ENCODE measurements around the gene TMEM269. TPM values are rescaled to one million over a fixed set of nuclear protein-coding genes. Genes with fewer than 3 reads are reported as not detected.

TMEM269 gene
- total RNA-seq, 1 experiment from 2014 or later = 0.11 TPM

- no TSS peak for BruUV-seq (replicated peaks)
- Histone ChIP-seq H3K27me3 (ENCODE audit: low read length) (no peaks in the 10 kb centered on the region), H3K4me1 (ENCODE audit: insufficient read depth, low read length) (no peaks in the 10 kb centered on the region), H3K4me2 (ENCODE audit: low read length) (no peak overlapping the region), H3K27ac (ENCODE audit: low read length) (no peak overlapping the region), H3K9ac (ENCODE audit: low read length) (no peak overlapping the region), H2AFZ (ENCODE audit: low read length) (no peak overlapping the region), H3K4me3 (ENCODE audit: low read length) (no peak overlapping the region), H4K20me1 (ENCODE audit: low read length) (no peaks in the 10 kb centered on the region), H3K9me2 (replicated peaks; ENCODE audit: low read length) (no peaks in the 10 kb centered on the region), H3F3A (ENCODE audit: low read length, unreplicated experiment) (no peaks in the 10 kb centered on the region), H3K79me2 (ENCODE audit: low read length) (no peaks in the 10 kb centered on the region), H3K36me3 (ENCODE audit: low read depth, low read length) (peaks cover 6% of the 10 kb centered on the region; the same call in 1 of the 2 replicates), H3K9me3 (ENCODE audit: low read length) (no peaks in the 10 kb centered on the region)
- no peak for TF ChIP-seq CTCF (conservative IDR thresholded peaks at IDR 0.05; ENCODE audit: low read depth, low read length)
- no peak for TF ChIP-seq EZH2phosphoT487 (IDR thresholded peaks at IDR 0.05; ENCODE audit: borderline replicate concordance, low read length)
- no peak for TF ChIP-seq EZH2 (IDR thresholded peaks at IDR 0.05; ENCODE audit: low read length, unreplicated experiment)
- ChIA-PET CTCF (no interaction called here), POLR2A (ENCODE audit: unreplicated experiment) (no interaction called here)
- DNase-seq (no peak), ATAC-seq (no peak)
- intact Hi-C loops (cut with micrococcal nuclease) = no loop called here
These were observed 26.9 kb upstream of the TMEM269 start for GRCh38 chr1:42757892-42758275.

GRCh38 chr1:42758641-42759040 is 26.1 kb upstream of the TMEM269 start:
- Histone ChIP-seq H3K9ac (ENCODE audit: low read length) (no peak overlapping the region), H2AFZ (ENCODE audit: low read length) (no peak overlapping the region), H3K4me2 (ENCODE audit: low read length) (no peak overlapping the region), H3F3A (ENCODE audit: low read length, unreplicated experiment) (no peaks in the 10 kb centered on the region), H3K9me3 (ENCODE audit: low read length) (no peaks in the 10 kb centered on the region), H3K4me1 (ENCODE audit: insufficient read depth, low read length) (no peaks in the 10 kb centered on the region), H3K36me3 (ENCODE audit: low read depth, low read length) (peaks cover 6% of the 10 kb centered on the region; the same call in 1 of the 2 replicates), H3K4me3 (ENCODE audit: low read length) (no peak overlapping the region), H3K9me2 (replicated peaks; ENCODE audit: low read length) (no peaks in the 10 kb centered on the region), H3K27ac (ENCODE audit: low read length) (no peak overlapping the region), H3K27me3 (ENCODE audit: low read length) (no peaks in the 10 kb centered on the region), H4K20me1 (ENCODE audit: low read length) (no peaks in the 10 kb centered on the region), H3K79me2 (ENCODE audit: low read length) (no peaks in the 10 kb centered on the region)
- intact Hi-C loops (cut with micrococcal nuclease) = no loop called here
- ChIA-PET POLR2A (ENCODE audit: unreplicated experiment) (no interaction called here), CTCF (no interaction called here)
- no peak for TF ChIP-seq EZH2 (IDR thresholded peaks at IDR 0.05; ENCODE audit: low read length, unreplicated experiment)
- TF ChIP-seq EZH2phosphoT487 (IDR thresholded peaks at IDR 0.05; ENCODE audit: borderline replicate concordance, low read length) = no peak
- no peak for TF ChIP-seq CTCF (conservative IDR thresholded peaks at IDR 0.05; ENCODE audit: low read depth, low read length)
- BruUV-seq (replicated peaks) = no TSS peak
- no peak for ATAC-seq
- DNase-seq = no peak

- no peak overlapping the region for H2AFZ ChIP-seq (ENCODE audit: low read length)
- no peaks in the 10 kb centered on the region for H3F3A ChIP-seq (ENCODE audit: low read length, unreplicated experiment)
- H4K20me1 ChIP-seq (ENCODE audit: low read length) = no peaks in the 10 kb centered on the region
- DNase-seq = no peak
- H3K79me2 ChIP-seq (ENCODE audit: low read length) = no peaks in the 10 kb centered on the region
- intact Hi-C loops (cut with micrococcal nuclease) = no loop called here
- H3K4me2 ChIP-seq (ENCODE audit: low read length) = no peak overlapping the region
- H3K27me3 ChIP-seq (ENCODE audit: low read length) = no peaks in the 10 kb centered on the region
- ChIA-PET CTCF (no interaction called here), POLR2A (ENCODE audit: unreplicated experiment) (no interaction called here)
- no peaks in the 10 kb centered on the region for H3K9me2 ChIP-seq (replicated peaks; ENCODE audit: low read length)
- no peak overlapping the region for H3K4me3 ChIP-seq (ENCODE audit: low read length)
- no peaks in the 10 kb centered on the region for H3K9me3 ChIP-seq (ENCODE audit: low read length)
- ATAC-seq = no peak
- no peaks in the 10 kb centered on the region for H3K4me1 ChIP-seq (ENCODE audit: insufficient read depth, low read length)
- TF ChIP-seq EZH2phosphoT487 (IDR thresholded peaks at IDR 0.05; ENCODE audit: borderline replicate concordance, low read length) (no peak), CTCF (conservative IDR thresholded peaks at IDR 0.05; ENCODE audit: low read depth, low read length) (no peak; the same call in 1 of the 2 replicates), EZH2 (IDR thresholded peaks at IDR 0.05; ENCODE audit: low read length, unreplicated experiment) (no peak)
- H3K36me3 ChIP-seq (ENCODE audit: low read depth, low read length) = peaks cover 6% of the 10 kb centered on the region; the same call in 1 of the 2 replicates
- no peak overlapping the region for H3K9ac ChIP-seq (ENCODE audit: low read length)
- H3K27ac ChIP-seq (ENCODE audit: low read length) = no peak overlapping the region
- no TSS peak for BruUV-seq (replicated peaks)
These were observed 25.7 kb upstream of the TMEM269 start for GRCh38 chr1:42759114-42759513.
